MM.1S (cell line): ENCODE data around the gene KCNK7.

Experiments
- DNase-seq: peaks from one replicate; pipeline ENCODE4 v3.0.0-alpha.2; 2015
- H2AFZ ChIP-seq: fragments of 300-600 bp; sonication (generic); 2 replicates; pipeline ENCODE4 v1.6.0; 2016; ENCODE audit warnings: antibody characterized with exemption, low read length
- H3F3A ChIP-seq: fragments of 300-600 bp; sonication (generic); 2 replicates; pipeline ENCODE4 v1.6.1; 2016; ENCODE audit warnings: mild to moderate bottlenecking, antibody characterized with exemption, low read length, moderate library complexity, mixed read lengths; ENCODE audit not compliant: insufficient read depth
- H3K27ac ChIP-seq: fragments of 300-600 bp; sonication (generic); 2 replicates; pipeline ENCODE4 v1.5.1; 2016; ENCODE audit warnings: mild to moderate bottlenecking, low read length
- H3K27me3 ChIP-seq: fragments of 300-600 bp; sonication (generic); replicated peaks from 2 replicates; pipeline ENCODE4 v1.6.0; 2016; ENCODE audit warnings: low read length; ENCODE audit not compliant: insufficient read depth
- H3K36me3 ChIP-seq: fragments of 300-600 bp; sonication (generic); replicated peaks from 2 replicates; pipeline ENCODE4 v1.6.1; 2016; ENCODE audit warnings: mild to moderate bottlenecking, low read length, mixed read lengths; ENCODE audit not compliant: insufficient read depth
- H3K4me1 ChIP-seq: fragments of 300-600 bp; sonication (generic); 2 replicates; pipeline ENCODE4 v1.6.1; 2016; ENCODE audit warnings: low read length, mixed read lengths
- H3K4me2 ChIP-seq: fragments of 300-600 bp; sonication (generic); 2 replicates; pipeline ENCODE4 v1.6.0; 2016; ENCODE audit warnings: low read depth, low read length
- H3K4me3 ChIP-seq: fragments of 300-600 bp; sonication (generic); 2 replicates; pipeline ENCODE4 v1.5.1; 2016; ENCODE audit warnings: low read length, mixed read lengths
- H3K79me2 ChIP-seq: fragments of 300-600 bp; sonication (generic); 2 replicates; pipeline ENCODE4 v1.6.1; 2016; ENCODE audit warnings: mixed run types, low read length, mixed read lengths
- H3K9ac ChIP-seq: fragments of 300-600 bp; sonication (generic); 2 replicates; pipeline ENCODE4 v1.6.1; 2016; ENCODE audit warnings: low read length, mixed read lengths
- H3K9me2 ChIP-seq: fragments of 300-600 bp; sonication (generic); replicated peaks from 2 replicates; pipeline ENCODE4 v1.6.1; 2016; ENCODE audit warnings: mild to moderate bottlenecking, low read length, mixed read lengths; ENCODE audit not compliant: insufficient read depth
- H3K9me3 ChIP-seq: fragments of 300-600 bp; sonication (generic); replicated peaks from 2 replicates; pipeline ENCODE4 v1.6.1; 2016; ENCODE audit warnings: mild to moderate bottlenecking, low read length, mixed read lengths; ENCODE audit not compliant: insufficient read depth
- H4K20me1 ChIP-seq: fragments of 300-600 bp; sonication (generic); 2 replicates; pipeline ENCODE4 v1.6.1; 2016; ENCODE audit warnings: mild to moderate bottlenecking, low read length, moderate library complexity, mixed read lengths; ENCODE audit not compliant: insufficient read depth
- EZH2 ChIP-seq: fragments of 300-600 bp; sonication (generic); optimal IDR thresholded peaks from 2 replicates; pipeline ENCODE3; 2017; ENCODE audit warnings: low read depth, mild to moderate bottlenecking, antibody characterized with exemption, low read length, mixed read lengths
- EZH2phosphoT487 ChIP-seq: fragments of 300-600 bp; sonication (generic); IDR thresholded peaks from 2 replicates; pipeline ENCODE4 v1.6.1; 2018; ENCODE audit warnings: antibody characterized with exemption, low read length
- TF ChIP-seq, protein P1 (sequence below): fragments of 300-600 bp; sonication (generic); IDR thresholded peaks from 2 replicates; pipeline ENCODE4 v1.5.1; 2016; ENCODE audit warnings: antibody characterized with exemption, low read length, mixed read lengths

Gene KCNK7

GRCh38 chr11:65620666-65621065 lies 25.1 kb upstream of the KCNK7 start:
- Histone ChIP-seq H4K20me1 (no peaks in the 10 kb centered on the region), H3K9me2 (no peaks in the 10 kb centered on the region), H3K27me3 (no peaks in the 10 kb centered on the region), H3K4me2 (no peak overlapping the region), H3K4me3 (no peak overlapping the region), H3F3A (no peaks in the 10 kb centered on the region), H3K4me1 (peaks cover 11% of the 10 kb centered on the region; the same call in 1 of the 2 replicates), H3K27ac (no peak overlapping the region), H3K9ac (no peak overlapping the region), H3K79me2 (peaks cover 51% of the 10 kb centered on the region), H3K36me3 (no peaks in the 10 kb centered on the region), H2AFZ (no peak overlapping the region), H3K9me3 (no peaks in the 10 kb centered on the region)
- TF ChIP-seq EZH2phosphoT487 (no peak), EZH2 (no peak)
- TF ChIP-seq, protein P1, sequence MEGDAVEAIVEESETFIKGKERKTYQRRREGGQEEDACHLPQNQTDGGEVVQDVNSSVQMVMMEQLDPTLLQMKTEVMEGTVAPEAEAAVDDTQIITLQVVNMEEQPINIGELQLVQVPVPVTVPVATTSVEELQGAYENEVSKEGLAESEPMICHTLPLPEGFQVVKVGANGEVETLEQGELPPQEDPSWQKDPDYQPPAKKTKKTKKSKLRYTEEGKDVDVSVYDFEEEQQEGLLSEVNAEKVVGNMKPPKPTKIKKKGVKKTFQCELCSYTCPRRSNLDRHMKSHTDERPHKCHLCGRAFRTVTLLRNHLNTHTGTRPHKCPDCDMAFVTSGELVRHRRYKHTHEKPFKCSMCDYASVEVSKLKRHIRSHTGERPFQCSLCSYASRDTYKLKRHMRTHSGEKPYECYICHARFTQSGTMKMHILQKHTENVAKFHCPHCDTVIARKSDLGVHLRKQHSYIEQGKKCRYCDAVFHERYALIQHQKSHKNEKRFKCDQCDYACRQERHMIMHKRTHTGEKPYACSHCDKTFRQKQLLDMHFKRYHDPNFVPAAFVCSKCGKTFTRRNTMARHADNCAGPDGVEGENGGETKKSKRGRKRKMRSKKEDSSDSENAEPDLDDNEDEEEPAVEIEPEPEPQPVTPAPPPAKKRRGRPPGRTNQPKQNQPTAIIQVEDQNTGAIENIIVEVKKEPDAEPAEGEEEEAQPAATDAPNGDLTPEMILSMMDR = no peak
- DNase-seq = no peak

- H3K4me1 ChIP-seq = peaks cover 11% of the 10 kb centered on the region; the same call in 1 of the 2 replicates
- 0 out of 2 replicates have a peak, but pooled peaks cover 2% of the 10 kb centered on the region for H3F3A ChIP-seq
- no peak overlapping the region for H3K4me3 ChIP-seq
- H3K4me2 ChIP-seq = no peak overlapping the region
- H2AFZ ChIP-seq = no peak overlapping the region
- peaks cover 53% of the 10 kb centered on the region for H3K79me2 ChIP-seq
- no peaks in the 10 kb centered on the region for H3K36me3 ChIP-seq
- H3K9me3 ChIP-seq = no peaks in the 10 kb centered on the region
- DNase-seq = no peak
- H3K9ac ChIP-seq = no peak overlapping the region
- no peaks in the 10 kb centered on the region for H3K27me3 ChIP-seq
- H3K9me2 ChIP-seq = no peaks in the 10 kb centered on the region
- H4K20me1 ChIP-seq = no peaks in the 10 kb centered on the region
- TF ChIP-seq EZH2 (no peak), EZH2phosphoT487 (no peak)
- TF ChIP-seq, protein P1 = no peak
- H3K27ac ChIP-seq = no peak overlapping the region
These were observed 23.8 kb upstream of the KCNK7 start for GRCh38 chr11:65619281-65619928.

DNA sequence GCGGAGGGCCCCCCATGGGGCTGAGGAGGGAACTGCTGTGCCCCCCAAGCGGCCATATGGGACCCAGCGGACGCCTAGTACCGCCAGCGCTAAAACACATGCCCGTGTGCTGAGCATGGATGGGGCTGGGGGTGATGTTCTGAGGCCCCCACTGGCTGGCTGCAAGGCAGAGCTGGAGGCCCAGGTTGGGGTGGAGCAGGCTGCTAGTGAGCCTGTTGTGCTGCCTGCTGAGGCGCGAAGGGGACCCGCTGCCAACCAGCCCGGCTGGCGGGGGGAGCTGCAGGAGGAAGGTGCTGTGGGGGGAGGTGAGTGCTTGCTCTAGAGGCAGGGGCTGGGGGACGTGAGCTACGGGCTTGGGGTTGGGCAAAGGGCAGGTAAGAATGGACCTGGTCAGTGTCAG lies 23.2 kb upstream of the KCNK7 start:
- Histone ChIP-seq H3K4me2 (no peak overlapping the region), H3K27me3 (no peaks in the 10 kb centered on the region), H3K79me2 (peaks cover 59% of the 10 kb centered on the region), H3K4me3 (no peak overlapping the region), H2AFZ (no peak overlapping the region), H3K4me1 (peaks cover 11% of the 10 kb centered on the region; the same call in 1 of the 2 replicates), H3K9me2 (no peaks in the 10 kb centered on the region), H3K9me3 (no peaks in the 10 kb centered on the region), H3F3A (0 out of 2 replicates have a peak, but pooled peaks cover 5% of the 10 kb centered on the region), H3K27ac (no peak overlapping the region), H3K36me3 (no peaks in the 10 kb centered on the region), H3K9ac (no peak overlapping the region), H4K20me1 (no peaks in the 10 kb centered on the region)
- no peak for DNase-seq
- no peak for TF ChIP-seq EZH2phosphoT487
- no peak for TF ChIP-seq EZH2
